ENCODE results near the gene LDLRAD3. TPM values are rescaled to one million over a fixed set of nuclear protein-coding genes. Genes with fewer than 3 reads are reported as not detected.

The LDLRAD3 gene
- total and polyA plus RNA-seq, 11 donors = 1.1 to 7.7 (median 2.6) TPM

GRCh38 chr11:36016709-36017108 is 72.8 kb downstream of the LDLRAD3 start:
- no peaks in the 10 kb centered on the region for H3K36me3 ChIP-seq
- no peak for TF ChIP-seq POLR2A (IDR thresholded peaks at IDR 0.05)
- no peak for TF ChIP-seq CTCF (IDR thresholded peaks at IDR 0.05)
- no peak overlapping the region for H3K27ac ChIP-seq
- H3K27me3 ChIP-seq = no peaks in the 10 kb centered on the region
- H3K4me1 ChIP-seq = peaks cover 0 to 35% (median 4%) of the 10 kb centered on the region in 12 donors
- intact Hi-C loops (cut with DNase I) = no loop called here
- no peaks in the 10 kb centered on the region for H3K9me3 ChIP-seq
- H3K4me3 ChIP-seq = no peak overlapping the region
- ATAC-seq (no peak), DNase-seq (no peak)
- WGBS, 4 donors = 96 to 98% (median 96%) methylated on average over 4 of the region's 4 CpGs

- Histone ChIP-seq H3K4me3 (no peak overlapping the region), H3K36me3 (no peaks in the 10 kb centered on the region), H3K4me1 (peaks cover 0 to 22% (median 4%) of the 10 kb centered on the region in 12 donors), H3K27me3 (no peaks in the 10 kb centered on the region), H3K27ac (no peak overlapping the region), H3K9me3 (no peaks in the 10 kb centered on the region)
- WGBS, 4 donors = 76 to 86% (median 83%) methylated on average over 8 of the region's 8 CpGs
- no peak for ATAC-seq
- intact Hi-C loops (cut with DNase I) = no loop called here
- no peak for TF ChIP-seq CTCF (IDR thresholded peaks at IDR 0.05)
- no peak for TF ChIP-seq POLR2A (IDR thresholded peaks at IDR 0.05)
- no peak for DNase-seq
These were observed 75.2 kb downstream of the LDLRAD3 start for GRCh38 chr11:36019005-36019596.

- Histone ChIP-seq H3K9me3 (no peaks in the 10 kb centered on the region), H3K36me3 (no peaks in the 10 kb centered on the region), H3K27me3 (no peaks in the 10 kb centered on the region), H3K4me1 (peaks cover 0 to 20% (median 5%) of the 10 kb centered on the region in 12 donors), H3K27ac (no peak overlapping the region), H3K4me3 (no peak overlapping the region)
- ATAC-seq = no peak
- WGBS, 4 donors = 87 to 93% (median 89%) methylated on average over 2 to 4 of the region's 4 CpGs
- DNase-seq = no peak
- TF ChIP-seq CTCF (IDR thresholded peaks at IDR 0.05) (no peak), POLR2A (IDR thresholded peaks at IDR 0.05) (no peak)
- intact Hi-C loops (cut with DNase I) = no loop called here
These were observed 75.9 kb downstream of the LDLRAD3 start for GRCh38 chr11:36019722-36020121.

GRCh38 chr11:36022882-36023281 is 79.0 kb downstream of the LDLRAD3 start:
- H3K4me3 ChIP-seq = no peak overlapping the region
- ATAC-seq (no peak), DNase-seq (no peak)
- no peaks in the 10 kb centered on the region for H3K36me3 ChIP-seq
- no peaks in the 10 kb centered on the region for H3K9me3 ChIP-seq
- H3K27me3 ChIP-seq = no peaks in the 10 kb centered on the region
- TF ChIP-seq CTCF (IDR thresholded peaks at IDR 0.05) (no peak), POLR2A (IDR thresholded peaks at IDR 0.05) (no peak)
- peaks cover 0 to 5% (median 2%) of the 10 kb centered on the region in 12 donors for H3K4me1 ChIP-seq
- no peak overlapping the region for H3K27ac ChIP-seq
- intact Hi-C loops (cut with DNase I) = no loop called here
- WGBS, 4 donors = 85 to 95% (median 92%) methylated on average over 7 of the region's 7 CpGs
